DMS153 (cell line): ENCODE data around the gene DENND1A.
"Not testable (repeated sequence)": the region's sequence is repeated elsewhere in the genome, so short reads cannot be mapped to it uniquely, and the experiment has no call there.

Experiments used
- DNase-seq: peaks from one replicate; lab custom pipeline; 2025; lab: John Stamatoyannopoulos, UW

Gene DENND1A

DNA sequence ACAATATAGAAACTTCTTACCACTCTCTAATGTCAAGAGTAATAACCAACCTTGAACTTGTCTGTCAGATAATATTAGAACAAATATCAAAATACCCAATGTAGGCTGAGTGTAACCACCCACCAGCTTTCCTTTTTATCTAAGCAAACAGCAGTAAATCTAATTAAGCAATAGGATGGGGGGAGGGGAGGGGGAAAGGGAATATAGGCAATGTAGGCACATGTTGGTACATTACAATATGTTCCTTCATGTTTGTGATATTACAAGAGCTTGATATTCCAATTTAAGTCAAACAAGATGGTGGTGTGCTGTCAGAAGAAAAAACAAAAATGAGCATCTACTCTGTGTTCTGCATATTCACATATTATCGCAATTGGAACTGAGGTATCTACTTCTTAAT, 158.2 kb downstream of the DENND1A start:
- DNase-seq, result no peak

- no peak for DNase-seq
Observed at GRCh38 chr9:123769719-123770118, 160.2 kb downstream of the DENND1A start.

- no peak for DNase-seq
Observed at GRCh38 chr9:123763910-123764588, 165.9 kb downstream of the DENND1A start.

- no peak for DNase-seq
Observed at GRCh38 chr9:123761905-123762605, 167.9 kb downstream of the DENND1A start.

DNA sequence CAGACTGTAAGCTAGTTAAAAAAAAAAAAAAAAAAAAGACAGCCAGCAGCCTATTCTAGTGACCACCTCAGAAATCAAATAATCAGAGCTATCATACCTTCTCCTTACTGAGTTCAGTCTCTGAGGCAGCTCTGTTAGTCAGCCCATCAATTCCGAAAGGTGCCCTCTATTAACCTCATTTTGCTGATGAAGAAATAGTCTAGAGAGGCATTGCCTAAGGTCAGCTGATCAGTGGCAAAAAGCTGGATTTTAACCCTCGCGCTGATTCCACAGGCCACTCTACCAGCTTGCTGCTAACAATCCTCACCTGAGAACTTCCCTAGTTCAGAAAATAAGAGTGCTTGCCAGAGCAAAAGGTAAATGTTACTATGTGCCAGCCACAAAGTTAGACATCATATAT, 172.0 kb downstream of the DENND1A start:
- no peak for DNase-seq

GRCh38 chr9:123757547-123757946, 172.4 kb downstream of the DENND1A start:
- no peak for DNase-seq

GRCh38 chr9:123756484-123757106, 173.3 kb downstream of the DENND1A start:
- no peak for DNase-seq

- DNase-seq, result no peak
Observed at GRCh38 chr9:123753669-123754258, 176.2 kb downstream of the DENND1A start.

- DNase-seq, result no peak
Observed at GRCh38 chr9:123753016-123753415, 176.9 kb downstream of the DENND1A start.

GRCh38 chr9:123749580-123750202, 180.2 kb downstream of the DENND1A start:
- no peak for DNase-seq

- no peak for DNase-seq
Observed at GRCh38 chr9:123746765-123747164, 183.2 kb downstream of the DENND1A start.

GRCh38 chr9:123745933-123746332, 184.0 kb downstream of the DENND1A start:
- DNase-seq, result no peak

DNA sequence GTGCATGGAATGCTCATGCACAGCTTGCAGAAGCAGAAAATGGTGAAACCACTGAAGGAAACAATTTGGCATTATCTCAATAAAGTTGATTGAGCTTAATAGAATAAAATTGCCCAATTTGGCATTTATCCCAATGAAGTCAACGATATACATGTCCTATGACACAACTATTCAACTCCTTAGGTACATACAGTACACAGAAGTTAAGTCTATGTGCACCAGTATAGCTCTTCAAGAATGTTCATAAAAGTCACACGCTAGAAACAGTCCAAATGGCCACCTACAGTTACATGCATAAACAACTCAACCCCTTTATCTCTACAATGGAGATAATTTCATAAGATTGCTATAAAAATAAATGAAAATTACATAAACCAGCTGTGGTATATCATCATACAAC, 184.5 kb downstream of the DENND1A start:
- no peak for DNase-seq

- DNase-seq, result no peak
Observed at GRCh38 chr9:123743737-123744136, 186.2 kb downstream of the DENND1A start.

- peak; percentile 40 for DNase-seq
Observed at GRCh38 chr9:123742009-123742767, 187.7 kb downstream of the DENND1A start.

DNA sequence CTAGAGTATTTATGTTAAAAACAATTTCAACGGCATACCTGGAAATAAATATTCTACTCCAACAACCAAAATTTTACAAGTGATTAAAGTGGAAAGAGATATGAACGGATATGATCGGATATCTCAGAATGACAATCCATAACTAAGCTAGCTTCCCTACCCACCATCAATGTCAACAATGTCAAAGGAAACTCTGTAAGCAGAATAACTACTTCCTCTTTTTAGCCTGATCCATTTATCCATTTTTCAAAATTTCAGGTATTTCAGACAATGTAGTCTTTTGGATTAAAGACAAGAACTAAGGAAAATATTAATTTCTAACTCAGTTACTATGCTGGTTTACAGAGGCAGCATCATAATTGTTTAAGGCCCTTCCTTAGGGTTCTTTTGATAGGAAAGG, 188.7 kb downstream of the DENND1A start:
- DNase-seq, result no peak

DNA sequence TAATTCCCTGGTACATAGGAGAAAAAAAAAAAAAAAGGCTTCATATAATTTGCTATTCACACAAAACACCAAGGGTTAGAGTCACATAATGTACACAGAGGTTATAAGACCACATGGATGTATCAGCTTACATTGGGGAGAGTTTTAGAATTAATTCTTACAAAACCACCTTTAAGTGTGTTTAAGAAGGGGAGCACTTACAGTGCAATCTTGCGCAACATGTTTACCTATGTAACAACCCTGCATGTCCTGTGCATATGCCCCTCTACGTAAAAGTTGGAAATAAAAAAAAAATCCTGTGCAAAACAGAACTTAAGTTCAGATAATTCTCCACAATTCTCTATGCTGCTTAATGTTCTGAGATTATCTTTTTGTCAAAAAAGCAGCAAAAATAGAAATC, 190.0 kb downstream of the DENND1A start:
- no peak for DNase-seq

GRCh38 chr9:123739387-123739786, 190.5 kb downstream of the DENND1A start:
- DNase-seq, result no peak

GRCh38 chr9:123738648-123739047, 191.3 kb downstream of the DENND1A start:
- DNase-seq, result no peak

DNA sequence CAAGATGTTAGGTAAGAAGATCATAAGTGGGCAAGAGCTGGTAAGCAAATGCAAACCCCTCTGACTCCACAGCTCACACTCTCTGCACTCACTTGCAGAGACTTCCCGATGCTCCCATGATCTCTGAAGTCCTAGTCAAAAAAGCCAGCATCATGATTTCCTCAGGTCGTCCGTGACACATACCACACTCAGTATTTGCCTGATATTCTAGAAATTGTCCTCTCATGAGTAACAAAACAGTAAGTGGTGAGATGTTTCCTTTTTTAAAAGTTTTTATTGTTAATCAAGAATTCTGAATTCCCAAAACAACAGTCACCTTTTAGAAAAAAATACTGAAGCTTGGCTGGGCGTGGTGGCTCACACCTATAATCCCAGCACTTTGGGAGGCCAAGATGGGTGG, 194.6 kb downstream of the DENND1A start:
- DNase-seq, result no peak

DNA sequence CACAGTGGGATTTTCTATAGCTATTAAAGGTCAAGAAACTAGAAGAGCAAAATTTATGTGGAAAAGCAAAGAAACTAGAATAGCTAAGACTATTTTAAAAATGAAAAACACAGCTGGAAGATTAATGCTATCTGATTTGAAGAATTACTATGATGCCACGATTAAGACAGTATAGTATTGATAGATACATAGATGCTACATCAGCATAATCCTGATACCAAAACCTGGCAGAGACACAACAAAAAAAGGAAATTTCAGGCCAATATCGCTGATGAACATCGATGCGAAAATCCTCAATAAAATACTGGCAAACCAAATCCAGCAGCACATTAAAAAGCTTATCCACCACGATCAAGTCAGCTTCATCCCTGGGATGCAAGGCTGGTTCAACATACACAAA, 201.4 kb downstream of the DENND1A start:
- not testable (repeated sequence) for DNase-seq

DNA sequence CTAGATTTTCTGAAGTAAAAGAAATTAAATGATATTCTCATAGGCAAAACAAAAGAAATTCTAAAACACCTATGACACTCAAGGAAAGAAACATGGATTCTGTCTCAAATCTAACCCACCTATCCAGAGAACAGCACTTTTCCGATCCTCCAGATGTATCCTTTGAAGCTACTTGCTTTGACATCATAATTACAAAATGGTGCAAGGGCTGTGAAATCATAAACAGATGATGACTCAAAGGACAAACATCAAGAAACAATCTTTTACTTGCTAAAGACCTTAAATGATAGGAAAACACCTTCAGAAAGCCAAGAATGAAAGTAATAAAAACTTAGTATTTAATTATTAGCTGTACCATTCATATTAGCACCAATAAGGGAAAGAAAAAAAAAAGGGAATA, 202.6 kb downstream of the DENND1A start:
- DNase-seq, result no peak
